ENCODE measurements around the gene HUNK. TPM values are rescaled to one million over a fixed set of nuclear protein-coding genes. Genes with fewer than 3 reads are reported as not detected.
"Not testable (repeated sequence)": the region's sequence is repeated elsewhere in the genome, so short reads cannot be mapped to it uniquely, and the experiment has no call there.

The HUNK gene
- total RNA-seq, 1 experiment from 2014 or later, result not detected

GRCh38 chr21:31855180-31855579 lies 17.6 kb upstream of the HUNK start:
- CTCF ChIA-PET, result no interaction called here
- Histone ChIP-seq H3K4me1 (replicated peaks; ENCODE audit: insufficient read depth) (no peaks in the 10 kb centered on the region), H3K36me3 (ENCODE audit: low read depth) (no peaks in the 10 kb centered on the region), H3K9me3 (ENCODE audit: insufficient read depth, low read depth) (no peaks in the 10 kb centered on the region), H3K4me3 (no peak overlapping the region), H2AFZ (no peak overlapping the region), H3F3A (ENCODE audit: insufficient read depth, low read depth) (no peaks in the 10 kb centered on the region), H3K79me2 (ENCODE audit: low read depth) (no peaks in the 10 kb centered on the region), H4K20me1 (ENCODE audit: insufficient read depth) (no peaks in the 10 kb centered on the region), H3K9me2 (ENCODE audit: insufficient read depth) (no peaks in the 10 kb centered on the region), H3K4me2 (no peak overlapping the region), H3K27me3 (ENCODE audit: insufficient read depth, low read depth) (0 out of 2 replicates have a peak, but pooled peaks cover 4% of the 10 kb centered on the region), H3K27ac (no peak overlapping the region)
- TF ChIP-seq CTCF (conservative IDR thresholded peaks at IDR 0.05) (no peak), EZH2 (IDR thresholded peaks at IDR 0.05; ENCODE audit: low read depth) (no peak)
- BruUV-seq (replicated peaks), result no TSS peak
- DNase-seq, result no peak
- intact Hi-C loops (cut with micrococcal nuclease; ENCODE audit: unreplicated experiment), result no loop called here
- POLR2A ChIA-PET (ENCODE audit: unreplicated experiment), result no interaction called here

- CTCF ChIA-PET, result no interaction called here
- Histone ChIP-seq H3K27ac (no peak overlapping the region), H3K4me1 (replicated peaks; ENCODE audit: insufficient read depth) (no peaks in the 10 kb centered on the region), H3K4me3 (no peak overlapping the region), H2AFZ (no peak overlapping the region), H3K9me2 (ENCODE audit: insufficient read depth) (no peaks in the 10 kb centered on the region), H3K9me3 (ENCODE audit: insufficient read depth, low read depth) (no peaks in the 10 kb centered on the region), H3K36me3 (ENCODE audit: low read depth) (no peaks in the 10 kb centered on the region), H3K27me3 (ENCODE audit: insufficient read depth, low read depth) (peaks cover 9% of the 10 kb centered on the region; the same call in 1 of the 2 replicates), H3K79me2 (ENCODE audit: low read depth) (no peaks in the 10 kb centered on the region), H3F3A (ENCODE audit: insufficient read depth, low read depth) (no peaks in the 10 kb centered on the region), H3K4me2 (no peak overlapping the region), H4K20me1 (ENCODE audit: insufficient read depth) (no peaks in the 10 kb centered on the region)
- intact Hi-C loops (cut with micrococcal nuclease; ENCODE audit: unreplicated experiment), result no loop called here
- TF ChIP-seq EZH2 (IDR thresholded peaks at IDR 0.05; ENCODE audit: low read depth), result no peak
- no peak for TF ChIP-seq CTCF (conservative IDR thresholded peaks at IDR 0.05)
- no TSS peak for BruUV-seq (replicated peaks)
- no peak for DNase-seq
- POLR2A ChIA-PET (ENCODE audit: unreplicated experiment), result no interaction called here
Measured at GRCh38 chr21:31857096-31857495, 15.7 kb upstream of the HUNK start.

GRCh38 chr21:31857631-31858030 lies 15.2 kb upstream of the HUNK start:
- H3K27ac ChIP-seq; H3K9me2 ChIP-seq (ENCODE audit: insufficient read depth); H2AFZ ChIP-seq; H3F3A ChIP-seq (ENCODE audit: insufficient read depth, low read depth); H3K27me3 ChIP-seq (ENCODE audit: insufficient read depth, low read depth); POLR2A ChIA-PET (ENCODE audit: unreplicated experiment); H3K4me1 ChIP-seq (replicated peaks; ENCODE audit: insufficient read depth); H3K9me3 ChIP-seq (ENCODE audit: insufficient read depth, low read depth); H3K36me3 ChIP-seq (ENCODE audit: low read depth); H3K4me3 ChIP-seq; CTCF ChIA-PET; H3K4me2 ChIP-seq; H3K79me2 ChIP-seq (ENCODE audit: low read depth); DNase-seq; BruUV-seq (replicated peaks); H4K20me1 ChIP-seq (ENCODE audit: insufficient read depth); intact Hi-C loops (cut with micrococcal nuclease; ENCODE audit: unreplicated experiment): not testable (repeated sequence)

- no peak overlapping the region for H2AFZ ChIP-seq
- no peaks in the 10 kb centered on the region for H3K9me2 ChIP-seq (ENCODE audit: insufficient read depth)
- H3K36me3 ChIP-seq (ENCODE audit: low read depth), result no peaks in the 10 kb centered on the region
- H3K27me3 ChIP-seq (ENCODE audit: insufficient read depth, low read depth), result peaks cover 17% of the 10 kb centered on the region; the same call in 1 of the 2 replicates
- no peak overlapping the region for H3K27ac ChIP-seq
- H3F3A ChIP-seq (ENCODE audit: insufficient read depth, low read depth), result no peaks in the 10 kb centered on the region
- CTCF ChIA-PET, result no interaction called here
- no peak for TF ChIP-seq CTCF (conservative IDR thresholded peaks at IDR 0.05)
- TF ChIP-seq EZH2 (IDR thresholded peaks at IDR 0.05; ENCODE audit: low read depth), result no peak
- H3K4me2 ChIP-seq, result no peak overlapping the region
- POLR2A ChIA-PET (ENCODE audit: unreplicated experiment), result no interaction called here
- intact Hi-C loops (cut with micrococcal nuclease; ENCODE audit: unreplicated experiment), result no loop called here
- no peaks in the 10 kb centered on the region for H3K9me3 ChIP-seq (ENCODE audit: insufficient read depth, low read depth)
- H3K79me2 ChIP-seq (ENCODE audit: low read depth), result no peaks in the 10 kb centered on the region
- no peak overlapping the region for H3K4me3 ChIP-seq
- H3K4me1 ChIP-seq (replicated peaks; ENCODE audit: insufficient read depth), result no peaks in the 10 kb centered on the region
- no peaks in the 10 kb centered on the region for H4K20me1 ChIP-seq (ENCODE audit: insufficient read depth)
- BruUV-seq (replicated peaks), result no TSS peak
- no peak for DNase-seq
Measured at GRCh38 chr21:31860851-31861250, 12.0 kb upstream of the HUNK start.

All from PC-9 (cell line).